CD14-positive monocyte (primary cell): ENCODE measurements around the gene STIM1. TPM values are rescaled to one million over a fixed set of nuclear protein-coding genes. Genes with fewer than 3 reads are reported as not detected.

ENCODE experiments used
- DNase-seq, 3 donors: peaks; one replicate each; pipeline ENCODE4 v3.0.0-alpha.2; 2011 to 2022
- H2AFZ ChIP-seq: 2 replicates; pipeline ENCODE4 v1.6.0; 2012; ENCODE audit warnings: mild to moderate bottlenecking, low read depth, low read length, inconsistent platforms; ENCODE audit not compliant: insufficient read depth, poor library complexity, severe bottlenecking
- H3K27ac ChIP-seq, 2 donors: 1 replicate in 1 of 2; 2 replicates in 1 of 2; pipeline ENCODE4 v1.5.1; 2012 to 2013; ENCODE audit warnings: low read length in 2 of 2, control low read depth in 1 of 2, inconsistent platforms in 1 of 2, low read depth in 1 of 2, mild to moderate bottlenecking in 1 of 2
- H3K27me3 ChIP-seq, 2 donors: one replicate each; pipeline versions ENCODE4 v1.6.0 to v1.6.1; 2011 to 2013; ENCODE audit warnings: low read length in 2 of 2; ENCODE audit not compliant: control insufficient read depth in 2 of 2, insufficient read depth in 2 of 2
- H3K36me3 ChIP-seq, 2 donors: replicated peaks in 1 of 2; 1 replicate in 1 of 2; 2 replicates in 1 of 2; pipeline versions ENCODE4 v1.5.1 to v1.6.1; 2012 to 2013; ENCODE audit warnings: low read length in 2 of 2, control low read depth in 1 of 2, inconsistent platforms in 1 of 2, mild to moderate bottlenecking in 1 of 2; ENCODE audit not compliant: insufficient read depth in 2 of 2, control insufficient read depth in 1 of 2
- H3K4me1 ChIP-seq, 2 donors: 1 replicate in 1 of 2; 2 replicates in 1 of 2; pipeline versions ENCODE4 v1.5.1 to v1.6.1; 2012 to 2013; ENCODE audit warnings: low read length in 2 of 2, control low read depth in 1 of 2, inconsistent platforms in 1 of 2, mild to moderate bottlenecking in 1 of 2, moderate library complexity in 1 of 2; ENCODE audit not compliant: insufficient read depth in 2 of 2, control insufficient read depth in 1 of 2
- H3K4me2 ChIP-seq: replicated peaks from 2 replicates; pipeline ENCODE3; 2012; ENCODE audit warnings: low read length, moderate library complexity, mild to moderate bottlenecking; ENCODE audit not compliant: poor library complexity, severe bottlenecking; ENCODE audit errors: extremely low read depth
- H3K4me3 ChIP-seq, 3 experiments: fragments of 200-600 bp in 1 of 3; sonication (generic) in 1 of 3; replicated peaks in 1 of 3; 1 replicate in 2 of 3; 2 replicates in 1 of 3; pipeline ENCODE4 v1.5.1; 2011 to 2013; ENCODE audit warnings: low read length in 3 of 3, mild to moderate bottlenecking in 3 of 3, control low read depth in 2 of 3, low read depth in 2 of 3, inconsistent platforms in 1 of 3, moderate library complexity in 1 of 3
- H3K79me2 ChIP-seq: 2 replicates; pipeline ENCODE4 v1.6.0; 2012; ENCODE audit warnings: mild to moderate bottlenecking, control low read depth, inconsistent platforms, low read length, moderate library complexity; ENCODE audit not compliant: insufficient read depth
- H3K9ac ChIP-seq: 2 replicates; pipeline ENCODE4 v1.6.0; 2017; ENCODE audit warnings: low read length, mild to moderate bottlenecking; ENCODE audit not compliant: insufficient read depth, poor library complexity, severe bottlenecking
- H3K9me3 ChIP-seq, 2 donors: replicated peaks in 1 of 2; 1 replicate in 1 of 2; 2 replicates in 1 of 2; pipeline versions ENCODE4 v1.5.1 to v1.6.1; 2012 to 2013; ENCODE audit warnings: low read length in 2 of 2, control low read depth in 1 of 2; ENCODE audit not compliant: control insufficient read depth in 1 of 2, insufficient read depth in 1 of 2
- H4K20me1 ChIP-seq: 2 replicates; pipeline ENCODE4 v1.6.0; 2012; ENCODE audit warnings: mild to moderate bottlenecking, low read length, control low read depth, moderate library complexity; ENCODE audit not compliant: insufficient read depth
- H3K27ac Mint-ChIP-seq, 7 donors: one replicate each; pipeline ENCODE4 v1.8.0; 2020; ENCODE audit warnings: mild to moderate bottlenecking in 7 of 7, mixed read lengths in 7 of 7, moderate library complexity in 6 of 7, inconsistent platforms in 2 of 7
- H3K27me3 Mint-ChIP-seq, 3 donors: one replicate each; pipeline ENCODE4 v1.8.0; 2021 to 2022; ENCODE audit warnings: low read depth in 3 of 3, mild to moderate bottlenecking in 3 of 3, mixed read lengths in 3 of 3, moderate library complexity in 3 of 3, inconsistent platforms in 1 of 3
- H3K36me3 Mint-ChIP-seq, 2 donors: one replicate each; pipeline ENCODE4 v1.8.0; 2020; ENCODE audit warnings: mixed read lengths in 2 of 2, inconsistent platforms in 1 of 2, mild to moderate bottlenecking in 1 of 2
- H3K4me1 Mint-ChIP-seq: one replicate; pipeline ENCODE4 v1.8.0; 2020; ENCODE audit warnings: mild to moderate bottlenecking, mixed read lengths
- H3K4me3 Mint-ChIP-seq, 2 donors: one replicate each; pipeline ENCODE4 v1.8.0; 2020; ENCODE audit warnings: mild to moderate bottlenecking in 2 of 2, mixed read lengths in 2 of 2, moderate library complexity in 1 of 2
- H3K9me3 Mint-ChIP-seq, 7 donors: one replicate each; pipeline ENCODE4 v1.8.0; 2020 to 2022; ENCODE audit warnings: mixed read lengths in 7 of 7, mild to moderate bottlenecking in 6 of 7, moderate library complexity in 6 of 7, inconsistent platforms in 2 of 7
- WGBS: methylation state at CpG from one replicate; pipeline ENCODE4 v1.1.5; 2013; ENCODE audit warnings: missing lambda C conversion rate; ENCODE audit not compliant: insufficient coverage; 5-methylcytosine and 5-hydroxymethylcytosine counted together
- intact Hi-C, 2 donors: fragments of 100-400 bp; cut with micrococcal nuclease; formaldehyde crosslinking; loops; one replicate each; pipeline versions ENCODE4 v1.15.0 to v1.15.1; 2023
- polyA plus RNA-seq, 3 donors: library from polyadenylated mRNA; depleted of rRNA in 1 of 3; unstranded in 2 of 3; stranded (reverse) in 1 of 3; fragments of 300-500 nt in 2 of 3; fragments of >200 nt in 1 of 3; fragmentation: Illumina TruSeq in 2 of 3; gene quantifications; 1 replicate in 2 of 3; 2 replicates in 1 of 3; pipeline ENCODE4 v1.2.3, GENCODE V29; 2012 to 2021
- TF ChIP-seq, protein P1 (sequence below): fragments of 200-600 bp; IDR thresholded peaks from one replicate; pipeline ENCODE4 v1.8.0; 2022; ENCODE audit warnings: antibody characterized with exemption, mild to moderate bottlenecking

Gene STIM1
- polyA plus RNA-seq, 3 donors, result 14.0 to 68.6 (median 21.0) TPM

DNA sequence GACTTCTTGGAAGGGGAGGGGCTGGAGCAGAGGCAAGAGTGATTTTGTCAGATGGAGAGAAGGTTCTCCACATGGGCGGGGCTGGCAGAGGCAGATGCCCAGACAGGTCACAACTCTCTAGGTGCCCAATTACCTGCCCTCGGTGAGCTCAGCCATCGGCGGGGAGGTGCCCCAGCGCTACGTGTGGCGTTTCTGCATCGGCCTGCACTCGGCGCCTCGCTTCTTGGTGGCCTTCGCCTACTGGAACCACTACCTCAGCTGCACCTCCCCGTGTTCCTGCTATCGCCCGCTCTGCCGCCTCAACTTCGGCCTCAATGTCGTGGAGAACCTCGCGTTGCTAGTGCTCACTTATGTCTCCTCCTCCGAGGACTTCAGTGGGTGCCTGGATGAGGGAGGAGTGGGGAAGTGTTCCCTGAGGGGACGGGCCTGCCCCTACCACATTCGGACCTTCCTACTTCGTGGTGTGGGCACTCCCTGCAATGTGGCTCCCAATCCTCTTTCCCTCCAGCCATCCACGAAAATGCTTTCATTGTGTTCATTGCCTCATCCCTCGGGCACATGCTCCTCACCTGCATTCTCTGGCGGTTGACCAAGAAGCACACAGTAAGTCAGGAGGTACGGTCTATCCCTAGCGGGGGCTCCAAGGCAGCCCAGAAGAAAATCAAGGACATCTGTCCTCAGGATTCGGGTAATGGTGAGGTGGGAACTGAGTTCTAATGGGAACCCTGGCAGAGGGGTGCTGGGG lies 31.5 kb upstream of the STIM1 start:
- Histone ChIP-seq H3K4me3 (no peak overlapping the region), H3K36me3 (peaks cover 34 to 40% of the 10 kb centered on the region in 2 donors), H2AFZ (no peak overlapping the region), H3K4me1 (peaks cover 25 to 38% of the 10 kb centered on the region in 2 donors), H3K27me3 (no peaks in the 10 kb centered on the region), H4K20me1 (peaks cover 50% of the 10 kb centered on the region), H3K27ac (no peak overlapping the region), H3K4me2 (no peak overlapping the region), H3K9ac (no peak overlapping the region), H3K79me2 (peaks cover 47% of the 10 kb centered on the region), H3K9me3 (no peaks in the 10 kb centered on the region)
- Mint-ChIP-seq H3K27me3 (no peaks in the 10 kb centered on the region), H3K27ac (peak overlapping the region in 5 of 7 donors; percentile 41 to 91 (median 87)), H3K9me3 (peaks cover 0 to 3% (median 0%) of the 10 kb centered on the region in 7 donors), H3K4me3 (no peak overlapping the region), H3K36me3 (peaks cover 33 to 39% of the 10 kb centered on the region in 2 donors), H3K4me1 (peaks cover 41% of the 10 kb centered on the region)
- intact Hi-C loops, result no loop called here
- TF ChIP-seq, protein P1, sequence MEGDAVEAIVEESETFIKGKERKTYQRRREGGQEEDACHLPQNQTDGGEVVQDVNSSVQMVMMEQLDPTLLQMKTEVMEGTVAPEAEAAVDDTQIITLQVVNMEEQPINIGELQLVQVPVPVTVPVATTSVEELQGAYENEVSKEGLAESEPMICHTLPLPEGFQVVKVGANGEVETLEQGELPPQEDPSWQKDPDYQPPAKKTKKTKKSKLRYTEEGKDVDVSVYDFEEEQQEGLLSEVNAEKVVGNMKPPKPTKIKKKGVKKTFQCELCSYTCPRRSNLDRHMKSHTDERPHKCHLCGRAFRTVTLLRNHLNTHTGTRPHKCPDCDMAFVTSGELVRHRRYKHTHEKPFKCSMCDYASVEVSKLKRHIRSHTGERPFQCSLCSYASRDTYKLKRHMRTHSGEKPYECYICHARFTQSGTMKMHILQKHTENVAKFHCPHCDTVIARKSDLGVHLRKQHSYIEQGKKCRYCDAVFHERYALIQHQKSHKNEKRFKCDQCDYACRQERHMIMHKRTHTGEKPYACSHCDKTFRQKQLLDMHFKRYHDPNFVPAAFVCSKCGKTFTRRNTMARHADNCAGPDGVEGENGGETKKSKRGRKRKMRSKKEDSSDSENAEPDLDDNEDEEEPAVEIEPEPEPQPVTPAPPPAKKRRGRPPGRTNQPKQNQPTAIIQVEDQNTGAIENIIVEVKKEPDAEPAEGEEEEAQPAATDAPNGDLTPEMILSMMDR, result no peak
- no peak for DNase-seq
- 93% methylated on average over 25 of the region's 30 CpGs for WGBS

DNA sequence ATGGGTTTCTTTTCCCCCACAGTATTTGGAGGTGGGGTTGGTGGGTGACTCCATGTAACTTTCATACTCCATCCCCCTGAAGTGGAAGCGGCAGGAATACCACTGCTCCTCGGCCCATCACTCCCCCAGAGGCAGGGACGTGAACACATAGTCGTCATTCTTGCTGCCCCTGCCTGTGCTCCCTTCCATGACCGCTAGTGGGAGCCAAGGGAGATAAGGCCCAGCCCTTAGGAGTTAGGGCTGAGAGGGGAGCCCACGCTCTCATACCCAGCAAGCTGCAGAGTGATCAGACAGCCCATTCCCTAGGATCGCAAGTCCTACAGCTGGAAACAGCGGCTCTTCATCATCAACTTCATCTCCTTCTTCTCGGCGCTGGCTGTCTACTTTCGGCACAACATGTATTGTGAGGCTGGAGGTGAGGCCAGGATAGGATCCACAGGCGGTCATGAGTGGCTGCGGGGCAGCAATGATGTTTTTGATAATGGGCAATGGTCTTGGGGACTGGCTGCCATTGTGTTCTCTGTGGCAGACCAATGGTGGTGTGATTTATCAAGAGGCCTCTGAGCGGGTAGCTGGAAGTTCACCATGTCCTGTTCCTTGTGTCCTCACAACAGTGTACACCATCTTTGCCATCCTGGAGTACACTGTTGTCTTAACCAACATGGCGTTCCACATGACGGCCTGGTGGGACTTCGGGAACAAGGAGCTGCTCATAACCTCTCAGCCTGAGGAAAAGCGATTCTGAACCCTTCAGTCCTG lies 30.6 kb upstream of the STIM1 start:
- Histone ChIP-seq H4K20me1 (peaks cover 60% of the 10 kb centered on the region), H2AFZ (no peak overlapping the region), H3K27me3 (no peaks in the 10 kb centered on the region), H3K27ac (peak overlapping the region; percentile 64 to 67), H3K9ac (no peak overlapping the region), H3K9me3 (no peaks in the 10 kb centered on the region), H3K79me2 (peaks cover 57% of the 10 kb centered on the region), H3K36me3 (peaks cover 41 to 49% of the 10 kb centered on the region in 2 donors), H3K4me1 (peaks cover 33 to 48% of the 10 kb centered on the region in 2 donors), H3K4me3 (no peak overlapping the region), H3K4me2 (peak overlapping the region; percentile 13)
- Mint-ChIP-seq H3K4me1 (peaks cover 49% of the 10 kb centered on the region), H3K4me3 (no peak overlapping the region), H3K27ac (peak overlapping the region; percentile 80 to 91 (median 87)), H3K27me3 (no peaks in the 10 kb centered on the region), H3K36me3 (peaks cover 40 to 49% of the 10 kb centered on the region in 2 donors), H3K9me3 (peaks cover 0 to 3% (median 0%) of the 10 kb centered on the region in 7 donors)
- WGBS, result 51% methylated on average over 5 of the region's 18 CpGs
- peak; percentile 80 to 84 (median 82) for DNase-seq
- intact Hi-C loops, result no loop called here
- TF ChIP-seq, protein P1, result peak; percentile 94
